Ascending aorta (tissue), 2 donors: ENCODE data around the gene AVPI1. TPM values are rescaled to one million over a fixed set of nuclear protein-coding genes. Genes with fewer than 3 reads are reported as not detected.
"Not testable (repeated sequence)": the region's sequence is repeated elsewhere in the genome, so short reads cannot be mapped to it uniquely, and the experiment has no call there.

Experiments
- DNase-seq, 2 donors: peaks; one replicate each; pipeline ENCODE4 v3.0.0-alpha.2; 2019; ENCODE audit warnings: low spot score in 2 of 2
- H3K27ac ChIP-seq, 2 donors: fragments of 200-600 bp; sonication (generic); one replicate each; pipeline ENCODE4 v1.5.1; 2016 to 2017; ENCODE audit warnings: mild to moderate bottlenecking in 1 of 2
- H3K27me3 ChIP-seq: fragments of 200-600 bp; sonication (generic); one replicate; pipeline ENCODE4 v1.5.1; 2017
- H3K36me3 ChIP-seq, 2 donors: fragments of 200-600 bp; sonication (generic); one replicate each; pipeline ENCODE4 v1.5.1; 2016
- H3K4me1 ChIP-seq, 2 donors: fragments of 200-600 bp; sonication (generic); one replicate each; pipeline ENCODE4 v1.5.1; 2016 to 2017; ENCODE audit warnings: mild to moderate bottlenecking in 1 of 2
- H3K4me3 ChIP-seq, 2 donors: fragments of 200-600 bp; sonication (generic); one replicate each; pipeline ENCODE4 v1.5.1; 2016 to 2017; ENCODE audit warnings: mild to moderate bottlenecking in 1 of 2
- H3K9me3 ChIP-seq, 2 donors: fragments of 200-600 bp; sonication (generic); one replicate each; pipeline ENCODE4 v1.5.1; 2016
- intact Hi-C: fragments of 100-400 bp; cut with DNase I; formaldehyde crosslinking; loops from one replicate; pipeline ENCODE4 v1.15.1; 2023
- total RNA-seq: library from RNA; depleted of rRNA; stranded (reverse); fragments of >200 nt; gene quantifications from one replicate; pipeline ENCODE4 v1.1.0, GENCODE V29; 2016
- TF ChIP-seq, protein P1 (sequence below), 3 experiments: fragments of 200-600 bp in 2 of 3; fragments of 450-650 bp in 1 of 3; sonication (generic) in 2 of 3; IDR thresholded peaks; one replicate each; pipeline ENCODE4 v1.5.1; 2016 to 2019; ENCODE audit warnings: antibody characterized with exemption in 3 of 3, mild to moderate bottlenecking in 1 of 3, moderate library complexity in 1 of 3

Gene AVPI1
- total RNA-seq, 1 donor from 2014 or later: 23.7 TPM

DNA sequence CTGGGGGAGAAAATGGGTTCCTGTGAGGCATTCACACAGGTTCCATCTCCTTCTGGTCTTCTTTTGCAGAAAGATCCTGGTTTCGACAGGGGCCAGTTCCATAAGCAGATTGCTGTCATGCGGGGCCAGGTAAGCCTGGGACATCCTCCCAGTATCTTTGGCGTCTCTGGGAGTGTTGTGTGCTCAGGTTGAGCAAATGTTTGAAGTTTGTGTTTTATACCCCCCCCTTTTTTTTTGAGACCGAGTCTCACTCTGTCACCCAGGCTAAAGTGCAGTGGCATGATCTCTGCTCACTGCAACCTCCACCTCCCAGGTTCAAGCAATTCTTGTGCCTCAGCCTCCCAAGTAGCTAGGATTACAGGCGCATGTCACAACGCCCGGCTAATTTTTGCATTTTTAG is 20.0 kb downstream of the AVPI1 start:
- TF ChIP-seq, protein P1, sequence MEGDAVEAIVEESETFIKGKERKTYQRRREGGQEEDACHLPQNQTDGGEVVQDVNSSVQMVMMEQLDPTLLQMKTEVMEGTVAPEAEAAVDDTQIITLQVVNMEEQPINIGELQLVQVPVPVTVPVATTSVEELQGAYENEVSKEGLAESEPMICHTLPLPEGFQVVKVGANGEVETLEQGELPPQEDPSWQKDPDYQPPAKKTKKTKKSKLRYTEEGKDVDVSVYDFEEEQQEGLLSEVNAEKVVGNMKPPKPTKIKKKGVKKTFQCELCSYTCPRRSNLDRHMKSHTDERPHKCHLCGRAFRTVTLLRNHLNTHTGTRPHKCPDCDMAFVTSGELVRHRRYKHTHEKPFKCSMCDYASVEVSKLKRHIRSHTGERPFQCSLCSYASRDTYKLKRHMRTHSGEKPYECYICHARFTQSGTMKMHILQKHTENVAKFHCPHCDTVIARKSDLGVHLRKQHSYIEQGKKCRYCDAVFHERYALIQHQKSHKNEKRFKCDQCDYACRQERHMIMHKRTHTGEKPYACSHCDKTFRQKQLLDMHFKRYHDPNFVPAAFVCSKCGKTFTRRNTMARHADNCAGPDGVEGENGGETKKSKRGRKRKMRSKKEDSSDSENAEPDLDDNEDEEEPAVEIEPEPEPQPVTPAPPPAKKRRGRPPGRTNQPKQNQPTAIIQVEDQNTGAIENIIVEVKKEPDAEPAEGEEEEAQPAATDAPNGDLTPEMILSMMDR (IDR thresholded peaks at IDR 0.05): no peak
- peaks cover 56 to 74% of the 10 kb centered on the region in 2 donors for H3K36me3 ChIP-seq
- H3K9me3 ChIP-seq: no peaks in the 10 kb centered on the region

DNA sequence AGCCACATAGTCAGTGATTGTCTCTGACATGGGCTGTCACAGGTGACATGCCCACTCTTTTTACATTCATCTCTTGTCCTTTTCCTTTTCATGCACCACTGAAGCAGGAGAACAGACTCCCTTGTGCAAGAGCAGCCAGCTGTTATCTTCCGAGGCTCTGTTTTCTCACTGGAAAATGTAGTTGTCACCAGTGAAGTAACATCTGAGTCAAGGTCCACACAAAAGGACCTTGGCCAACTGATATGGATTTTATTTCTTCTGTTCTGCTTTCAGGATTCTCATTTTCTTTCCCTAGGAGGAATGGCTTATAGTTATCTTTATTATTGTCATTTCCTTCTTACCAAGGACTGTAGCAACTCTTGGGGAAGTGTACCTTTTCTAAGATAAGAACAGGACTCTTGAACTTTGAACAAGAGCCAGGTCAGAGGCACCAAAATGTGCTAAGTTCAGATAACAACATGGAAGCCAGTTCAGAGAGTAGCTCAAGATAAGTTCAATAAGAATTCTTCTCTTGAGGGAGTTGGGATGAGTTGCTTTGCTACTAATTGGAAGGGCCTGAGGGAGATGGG is 22.7 kb downstream of the AVPI1 start:
- Histone ChIP-seq H3K4me1 (no peaks in the 10 kb centered on the region), H3K36me3 (peaks cover 48 to 64% of the 10 kb centered on the region in 2 donors), H3K9me3 (no peaks in the 10 kb centered on the region), H3K27me3 (no peaks in the 10 kb centered on the region), H3K27ac (no peak overlapping the region), H3K4me3 (no peak overlapping the region)
- no peak for DNase-seq
- intact Hi-C loops: no loop called here
- TF ChIP-seq, protein P1 (IDR thresholded peaks at IDR 0.05): no peak

More for the DNA sequence above, 20.0 kb downstream of the AVPI1 start:
- Histone ChIP-seq H3K4me3 (no peak overlapping the region), H3K27me3 (no peaks in the 10 kb centered on the region), H3K4me1 (no peaks in the 10 kb centered on the region), H3K27ac (no peak overlapping the region)
- no peak for DNase-seq
- intact Hi-C loops: no loop called here

DNA sequence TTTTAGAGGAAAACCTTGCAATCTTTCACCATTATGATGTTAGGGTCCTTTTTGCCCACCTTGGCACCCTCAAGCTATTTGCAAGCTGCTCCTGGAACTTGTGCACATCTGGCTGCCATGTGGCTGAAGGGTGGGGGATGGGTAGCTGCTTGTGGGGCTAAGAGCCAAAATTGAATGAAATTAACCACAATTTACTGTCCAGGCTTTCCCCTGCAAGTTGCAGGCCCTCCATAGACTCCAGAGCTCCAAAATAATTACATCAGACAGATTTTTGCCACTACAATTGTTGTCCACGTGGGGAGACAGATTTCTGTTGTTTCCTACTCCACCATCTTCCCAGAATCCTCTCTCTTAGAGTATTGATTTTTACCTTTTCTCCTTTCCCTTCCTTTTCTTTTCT is 27.5 kb downstream of the AVPI1 start:
- intact Hi-C loops: no loop called here
- Histone ChIP-seq H3K27me3 (no peaks in the 10 kb centered on the region), H3K36me3 (peaks cover 40 to 59% of the 10 kb centered on the region in 2 donors), H3K27ac (no peak overlapping the region), H3K4me3 (no peak overlapping the region), H3K4me1 (no peaks in the 10 kb centered on the region), H3K9me3 (no peaks in the 10 kb centered on the region)
- no peak for DNase-seq
- TF ChIP-seq, protein P1 (IDR thresholded peaks at IDR 0.05): no peak

DNA sequence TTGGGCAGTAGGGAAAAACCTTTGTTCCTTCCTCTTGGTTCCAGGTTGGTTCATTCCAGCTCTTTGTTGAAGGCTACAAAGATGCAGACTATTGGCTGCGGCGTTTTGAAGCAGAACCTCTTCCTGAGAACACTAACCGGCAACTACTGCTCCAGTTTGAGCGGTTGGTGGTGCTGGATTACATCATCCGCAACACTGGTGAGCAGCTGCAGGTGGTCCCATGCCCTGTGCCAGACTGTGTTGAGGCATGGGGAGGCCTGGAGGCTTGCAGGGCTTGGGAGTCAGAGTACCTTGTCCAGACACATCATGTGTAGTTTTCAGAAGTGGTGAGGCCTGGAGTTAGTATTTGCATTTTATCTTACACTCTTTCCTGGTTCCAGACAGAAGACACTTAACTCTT is 30.3 kb downstream of the AVPI1 start:
- intact Hi-C loops: no loop called here
- peaks cover 25 to 61% of the 10 kb centered on the region in 2 donors for H3K36me3 ChIP-seq
- H3K4me3 ChIP-seq: no peak overlapping the region
- no peaks in the 10 kb centered on the region for H3K4me1 ChIP-seq
- TF ChIP-seq, protein P1 (IDR thresholded peaks at IDR 0.05): no peak
- H3K27ac ChIP-seq: no peak overlapping the region
- H3K27me3 ChIP-seq: no peaks in the 10 kb centered on the region
- DNase-seq: no peak
- no peaks in the 10 kb centered on the region for H3K9me3 ChIP-seq

DNA sequence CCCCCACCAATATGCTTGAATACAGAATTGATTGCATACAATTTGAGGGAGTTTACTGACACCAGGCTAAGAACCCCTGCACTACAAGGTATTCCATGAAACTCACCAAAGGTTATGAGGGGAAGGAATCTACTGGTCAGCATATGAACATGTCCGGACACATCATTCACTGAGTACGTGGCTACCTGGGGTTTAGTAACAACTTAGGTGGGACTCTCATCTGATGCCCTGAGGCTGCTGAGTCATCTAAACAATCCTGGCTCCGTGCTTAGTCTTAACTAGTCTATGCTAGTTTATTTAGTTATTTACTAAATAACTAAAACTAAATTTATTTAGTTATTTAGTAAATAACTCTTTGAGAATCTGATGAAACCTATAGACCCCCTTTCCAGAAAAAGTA is 35.3 kb downstream of the AVPI1 start:
- Histone ChIP-seq H3K4me3 (no peak overlapping the region), H3K4me1 (no peaks in the 10 kb centered on the region), H3K36me3 (peaks cover 19 to 48% of the 10 kb centered on the region in 2 donors), H3K9me3 (no peaks in the 10 kb centered on the region), H3K27me3 (no peaks in the 10 kb centered on the region), H3K27ac (no peak overlapping the region)
- intact Hi-C loops: no loop called here
- no peak for DNase-seq
- TF ChIP-seq, protein P1 (IDR thresholded peaks at IDR 0.05): no peak

DNA sequence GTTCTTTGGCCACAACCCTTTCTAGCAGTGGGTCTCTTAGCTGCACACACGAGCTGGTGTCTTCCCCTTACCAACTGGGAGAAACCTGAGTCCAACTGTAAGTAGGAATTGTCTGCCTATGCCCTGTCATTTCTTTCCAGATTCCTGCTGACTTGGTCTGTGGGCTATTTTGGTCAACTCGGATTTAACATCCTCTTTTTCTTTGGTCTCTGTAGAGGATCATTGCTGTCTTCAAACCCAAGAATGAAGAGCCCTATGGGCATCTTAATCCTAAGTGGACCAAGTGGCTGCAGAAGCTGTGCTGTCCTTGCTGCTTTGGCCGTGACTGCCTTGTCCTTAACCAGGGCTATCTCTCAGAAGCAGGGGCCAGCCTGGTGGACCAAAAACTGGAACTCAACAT is 36.3 kb downstream of the AVPI1 start:
- DNase-seq: no peak
- H3K27ac ChIP-seq: peak overlapping the region in 1 of 2 donors; percentile 28
- intact Hi-C loops: no loop called here
- TF ChIP-seq, protein P1 (IDR thresholded peaks at IDR 0.05): no peak
- peaks cover 10 to 40% of the 10 kb centered on the region in 2 donors for H3K36me3 ChIP-seq
- no peaks in the 10 kb centered on the region for H3K9me3 ChIP-seq
- H3K4me1 ChIP-seq: no peaks in the 10 kb centered on the region
- no peaks in the 10 kb centered on the region for H3K27me3 ChIP-seq
- no peak overlapping the region for H3K4me3 ChIP-seq

DNA sequence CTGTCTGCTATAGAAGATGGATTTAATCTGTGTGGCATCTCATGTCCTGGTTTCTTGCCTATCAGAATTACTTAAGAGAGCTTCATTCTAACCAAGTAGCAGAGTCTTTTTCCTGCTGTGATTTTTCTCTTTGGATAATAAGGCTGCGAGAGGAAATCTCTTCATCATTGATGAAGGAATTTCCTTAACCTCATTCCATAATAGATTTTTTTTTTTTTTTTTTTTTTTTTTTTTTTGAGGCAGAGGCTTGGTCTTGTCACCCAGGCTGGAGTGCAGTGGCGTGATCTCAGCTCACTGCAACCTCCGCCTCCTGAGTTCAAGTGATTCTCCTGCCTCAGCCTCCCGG is 37.7 kb downstream of the AVPI1 start:
- peak overlapping the region in 1 of 2 donors; percentile 49 for H3K27ac ChIP-seq
- H3K9me3 ChIP-seq, H3K4me1 ChIP-seq, H3K4me3 ChIP-seq, DNase-seq, H3K27me3 ChIP-seq: not testable (repeated sequence)
- H3K36me3 ChIP-seq: peaks cover 20 to 42% of the 10 kb centered on the region in 2 donors
- intact Hi-C loops: loop anchor here (10.0 kb wide), 1 partner anchor 625 kb away; no protein-coding TSS in a partner anchor
